Endothelial cell of umbilical vein (primary cell): ENCODE results near the gene LRRC7. TPM values are rescaled to one million over a fixed set of nuclear protein-coding genes. Genes with fewer than 3 reads are reported as not detected.
"Not testable (repeated sequence)": the region's sequence is repeated elsewhere in the genome, so short reads cannot be mapped to it uniquely, and the experiment has no call there.

ENCODE experiments used
- BruUV-seq: library from RNA; stranded (reverse); fragments of 400-500 nt; replicated peaks from 2 replicates; lab custom pipeline; 2021; lab: Mats Ljungman, UMichigan
- CTCF ChIA-PET: fragments of 300-600, 350-600 bp; sonication (Branson Sonifier 250); formaldehyde crosslinking; loops from one replicate; lab custom pipeline; 2021; ENCODE audit warnings: antibody characterized with exemption, inconsistent platforms; lab: Charles Lee
- POLR2A ChIA-PET: fragments of 300-600, 350-600 bp; sonication (Branson Sonifier 250); formaldehyde crosslinking; loops from one replicate; lab custom pipeline; 2021; ENCODE audit warnings: antibody characterized with exemption, inconsistent platforms; lab: Charles Lee
- DNase-seq: peaks from one replicate; pipeline ENCODE4 v3.0.0-alpha.2; 2011; ENCODE audit warnings: low read depth, low spot score
- FAIRE-seq: peaks from 2 replicates; lab custom pipeline; 2011; peaks lifted over from hg19 to GRCh38; lab: Jason Lieb, UNC
- H2AFZ ChIP-seq: 2 replicates; pipeline ENCODE4 v1.6.0; 2012; ENCODE audit warnings: low read depth, low read length, control low read depth, inconsistent platforms
- H3K27ac ChIP-seq: 2 replicates; pipeline ENCODE4 v1.5.1; 2011; ENCODE audit warnings: low read depth, mild to moderate bottlenecking, control low read depth, low read length, moderate library complexity; ENCODE audit not compliant: insufficient read depth
- H3K27me3 ChIP-seq, 2 experiments: 2 replicates each; pipeline versions ENCODE4 v1.6.0 to v1.6.1; 2011; ENCODE audit warnings: low read length in 2 of 2, mixed read lengths in 1 of 2; ENCODE audit not compliant: control insufficient read depth in 2 of 2, insufficient read depth in 2 of 2
- H3K36me3 ChIP-seq, 2 experiments: 2 replicates in 1 of 2; 3 replicates in 1 of 2; pipeline ENCODE4 v1.5.1; 2011; ENCODE audit warnings: low read length in 2 of 2, mild to moderate bottlenecking in 1 of 2, moderate library complexity in 1 of 2; ENCODE audit not compliant: control insufficient read depth in 2 of 2, insufficient read depth in 2 of 2; ENCODE audit errors: extremely low read depth in 1 of 2
- H3K4me1 ChIP-seq: 3 replicates; pipeline ENCODE4 v1.5.1; 2011; ENCODE audit warnings: mild to moderate bottlenecking, low read length; ENCODE audit not compliant: control insufficient read depth, insufficient read depth; ENCODE audit errors: extremely low read depth
- H3K4me2 ChIP-seq: 2 replicates; pipeline ENCODE4 v1.6.1; 2011; ENCODE audit warnings: low read length, control low read depth, mixed read lengths; ENCODE audit not compliant: insufficient read depth
- H3K4me3 ChIP-seq, 3 experiments: fragments of 200-600 bp in 1 of 3; sonication (generic), shearing (Covaris generic) in 1 of 3; replicated peaks in 1 of 3; 2 replicates each; pipeline ENCODE4 v1.5.1; 2011 to 2016; ENCODE audit warnings: control low read depth in 3 of 3, low read length in 3 of 3, mild to moderate bottlenecking in 2 of 3, inconsistent platforms in 1 of 3, low read depth in 1 of 3, moderate library complexity in 1 of 3; ENCODE audit not compliant: insufficient read depth in 1 of 3
- H3K79me2 ChIP-seq: 2 replicates; pipeline ENCODE4 v1.6.0; 2012; ENCODE audit warnings: low read length, inconsistent platforms; ENCODE audit not compliant: control insufficient read depth, insufficient read depth
- H3K9ac ChIP-seq: replicated peaks from 2 replicates; pipeline ENCODE3; 2011; ENCODE audit warnings: low read length, control low read depth; ENCODE audit not compliant: insufficient read depth; ENCODE audit errors: extremely low read depth
- H3K9me1 ChIP-seq: replicated peaks from 3 replicates; pipeline ENCODE4 v1.6.0; 2011; ENCODE audit warnings: mild to moderate bottlenecking, low read length; ENCODE audit not compliant: control insufficient read depth, insufficient read depth; ENCODE audit errors: extremely low read depth
- H3K9me3 ChIP-seq: replicated peaks from 2 replicates; pipeline ENCODE4 v1.5.1; 2012; ENCODE audit warnings: low read length, inconsistent platforms; ENCODE audit not compliant: control insufficient read depth, insufficient read depth
- H4K20me1 ChIP-seq: replicated peaks from 2 replicates; pipeline ENCODE3; 2011; ENCODE audit warnings: mild to moderate bottlenecking, low read length; ENCODE audit not compliant: control insufficient read depth, insufficient read depth; ENCODE audit errors: extremely low read depth
- CTCF ChIP-seq, 2 donors: IDR thresholded peaks; 1 replicate in 1 of 2; 2 replicates in 1 of 2; pipeline ENCODE4 v1.5.1; 2011; ENCODE audit warnings: low read length in 2 of 2, mild to moderate bottlenecking in 2 of 2, moderate library complexity in 2 of 2, control low read depth in 1 of 2, inconsistent platforms in 1 of 2, low read depth in 1 of 2; ENCODE audit not compliant: insufficient read depth in 1 of 2; ENCODE audit errors: extremely low read depth in 1 of 2
- FOS ChIP-seq: IDR thresholded peaks from 2 replicates; pipeline ENCODE4 v1.6.1; 2011; ENCODE audit warnings: mild to moderate bottlenecking, low read length, moderate library complexity, borderline replicate concordance; ENCODE audit not compliant: insufficient read depth
- JUN ChIP-seq: IDR thresholded peaks from 2 replicates; pipeline ENCODE4 v1.6.1; 2011; ENCODE audit warnings: borderline replicate concordance, low read depth; ENCODE audit not compliant: insufficient read length, insufficient read depth
- MAX ChIP-seq: IDR thresholded peaks from 2 replicates; pipeline ENCODE4 v1.6.1; 2011; ENCODE audit not compliant: insufficient read depth, insufficient read length
- MYC ChIP-seq: IDR thresholded peaks from one replicate; pipeline ENCODE4 v1.6.1; 2011; ENCODE audit warnings: mild to moderate bottlenecking, low read depth, low read length
- dilution Hi-C: fragments of 300-500 bp; cut with MboI; formaldehyde crosslinking; loops from one replicate; pipeline ENCODE4 v1.15.0; 2019; ENCODE audit warnings: low sequenced_read_pairs; ENCODE audit not compliant: extremely low pct_ligation_motif_present
- intact Hi-C: fragments of 100-400 bp; cut with micrococcal nuclease; formaldehyde crosslinking; loops from one replicate; pipeline ENCODE4 v1.10.0; 2022
- polyA plus RNA-seq, 4 experiments: library from polyadenylated mRNA; depleted of rRNA in 3 of 4; stranded (reverse) in 3 of 4; unstranded in 1 of 4; fragments of >200 nt; gene quantifications; 2 replicates each; pipeline versions ENCODE4 v1.2.1 to v1.2.3, GENCODE V29; 2011 to 2012; ENCODE audit warnings: missing spikeins in 1 of 4
- total RNA-seq: library from RNA; stranded (reverse); gene quantifications from 2 replicates; pipeline ENCODE4 v1.2.3, GENCODE V29; 2021

The LRRC7 gene
- total and polyA plus RNA-seq, 2 donors (not counting 3 experiments of a cell fraction or from before 2014, with no cell fraction given): 0.11 to 0.58 TPM

GRCh38 chr1:70043804-70044203 lies 476.1 kb downstream of the LRRC7 start:
- Histone ChIP-seq H3K4me3 (no peak overlapping the region), H3K27me3 (no peaks in the 10 kb centered on the region), H3K9ac (peak overlapping the region; percentile 55), H3K9me3 (no peaks in the 10 kb centered on the region), H4K20me1 (no peaks in the 10 kb centered on the region), H3K9me1 (no peaks in the 10 kb centered on the region), H3K4me2 (peak overlapping the region; percentile 95), H2AFZ (no peak overlapping the region), H3K27ac (peak overlapping the region; percentile 77), H3K79me2 (no peaks in the 10 kb centered on the region), H3K4me1 (peaks cover 20% of the 10 kb centered on the region), H3K36me3 (no peaks in the 10 kb centered on the region)
- ChIA-PET POLR2A (no interaction called here), CTCF (no interaction called here)
- no TSS peak for BruUV-seq
- TF ChIP-seq MYC: no peak
- peak; percentile 33 for TF ChIP-seq MAX
- FAIRE-seq: peak; percentile 87
- dilution Hi-C loops (no loop called here), intact Hi-C loops (loop anchor here (2.0 to 5.0 kb wide), 3 partner anchors 67 to 163 kb away; partner anchors contain the start of gene LRRC40)
- DNase-seq: peak; percentile 84

- Histone ChIP-seq H3K27ac (peak overlapping the region; percentile 77), H3K27me3 (no peaks in the 10 kb centered on the region), H3K9me1 (no peaks in the 10 kb centered on the region), H3K4me3 (peak overlapping the region in 1 of 3 experiments; percentile 34), H3K4me2 (peak overlapping the region; percentile 95), H4K20me1 (no peaks in the 10 kb centered on the region), H2AFZ (peak overlapping the region; percentile 36), H3K9ac (peak overlapping the region; percentile 55), H3K9me3 (no peaks in the 10 kb centered on the region), H3K79me2 (no peaks in the 10 kb centered on the region), H3K36me3 (no peaks in the 10 kb centered on the region), H3K4me1 (peaks cover 20% of the 10 kb centered on the region)
- BruUV-seq: no TSS peak
- ChIA-PET CTCF (no interaction called here), POLR2A (no interaction called here)
- dilution Hi-C loops: no loop called here
- intact Hi-C loops: loop anchor here (2.0 to 5.0 kb wide), 4 partner anchors 68 to 177 kb away; partner anchors contain the start of genes LRRC40 and SRSF11
- peak; percentile 74 for DNase-seq
- no peak for TF ChIP-seq MYC
- peak; percentile 92 for TF ChIP-seq JUN
- no peak for TF ChIP-seq CTCF (IDR thresholded peaks at IDR 0.05; ENCODE audit: extremely low read depth in 1 of 2, insufficient read depth in 1 of 2, low read depth in 1 of 2, low read length in 2 of 2)
- TF ChIP-seq FOS: peak; percentile 89
- peak; percentile 71 for FAIRE-seq
Observed at GRCh38 chr1:70044832-70045231, 477.1 kb downstream of the LRRC7 start.

GRCh38 chr1:70045581-70045980 lies 477.9 kb downstream of the LRRC7 start:
- CTCF ChIA-PET, FAIRE-seq, BruUV-seq, POLR2A ChIA-PET, H3K9me1 ChIP-seq, H3K4me3 ChIP-seq, H3K9me3 ChIP-seq, H3K79me2 ChIP-seq, dilution Hi-C loops, H3K27me3 ChIP-seq, H3K9ac ChIP-seq, H4K20me1 ChIP-seq, H3K36me3 ChIP-seq, DNase-seq: not testable (repeated sequence)
- H2AFZ ChIP-seq: peak overlapping the region; percentile 36
- peaks cover 20% of the 10 kb centered on the region for H3K4me1 ChIP-seq
- peak overlapping the region; percentile 56 for H3K27ac ChIP-seq
- peak overlapping the region; percentile 95 for H3K4me2 ChIP-seq
- intact Hi-C loops: loop anchor here (2.0 to 5.0 kb wide), 3 partner anchors 69 to 177 kb away; partner anchors contain the start of gene SRSF11
